ENCODE results near the gene LAMC3. TPM values are rescaled to one million over a fixed set of nuclear protein-coding genes. Genes with fewer than 3 reads are reported as not detected.

LAMC3 gene
- total RNA-seq, 1 donor: not detected

DNA sequence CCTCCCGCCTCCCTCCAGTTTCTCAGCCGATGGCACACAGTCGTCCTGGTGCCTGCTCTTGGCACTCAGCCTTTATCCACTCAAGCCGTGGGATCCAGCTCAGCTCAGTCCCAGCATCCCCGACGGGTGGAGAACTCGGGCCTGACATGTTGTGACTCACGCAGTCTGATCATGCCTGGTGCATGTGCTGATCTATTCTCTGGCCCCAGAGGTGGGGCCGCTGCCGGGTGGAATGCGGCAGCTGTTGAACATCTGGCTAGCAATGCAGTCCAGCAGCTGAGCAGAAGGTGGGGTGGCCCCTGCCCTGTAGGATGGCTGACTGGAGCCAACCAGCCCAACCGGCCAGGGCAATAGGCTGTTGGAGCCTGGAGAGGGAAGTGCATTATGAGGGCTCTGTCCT, 85.6 kb downstream of the LAMC3 start:
- Histone ChIP-seq H3K4me1 (ENCODE audit: insufficient read depth, low read length) (no peaks in the 10 kb centered on the region), H3K27me3 (ENCODE audit: insufficient read depth, low read length) (peaks cover 45% of the 10 kb centered on the region), H3K36me3 (ENCODE audit: insufficient read depth, low read length) (no peaks in the 10 kb centered on the region), H3K4me2 (ENCODE audit: insufficient read depth, low read length) (no peak overlapping the region), H3K4me3 (ENCODE audit: insufficient read depth, low read length) (no peak overlapping the region), H3K27ac (ENCODE audit: low read depth, low read length) (no peak overlapping the region), H2AFZ (ENCODE audit: low read length) (no peak overlapping the region), H3K79me2 (ENCODE audit: insufficient read depth, low read length) (no peaks in the 10 kb centered on the region), H4K20me1 (ENCODE audit: insufficient read depth, low read length) (no peaks in the 10 kb centered on the region), H3K9me3 (ENCODE audit: low read depth, low read length) (no peaks in the 10 kb centered on the region)
- TF ChIP-seq, protein P1, sequence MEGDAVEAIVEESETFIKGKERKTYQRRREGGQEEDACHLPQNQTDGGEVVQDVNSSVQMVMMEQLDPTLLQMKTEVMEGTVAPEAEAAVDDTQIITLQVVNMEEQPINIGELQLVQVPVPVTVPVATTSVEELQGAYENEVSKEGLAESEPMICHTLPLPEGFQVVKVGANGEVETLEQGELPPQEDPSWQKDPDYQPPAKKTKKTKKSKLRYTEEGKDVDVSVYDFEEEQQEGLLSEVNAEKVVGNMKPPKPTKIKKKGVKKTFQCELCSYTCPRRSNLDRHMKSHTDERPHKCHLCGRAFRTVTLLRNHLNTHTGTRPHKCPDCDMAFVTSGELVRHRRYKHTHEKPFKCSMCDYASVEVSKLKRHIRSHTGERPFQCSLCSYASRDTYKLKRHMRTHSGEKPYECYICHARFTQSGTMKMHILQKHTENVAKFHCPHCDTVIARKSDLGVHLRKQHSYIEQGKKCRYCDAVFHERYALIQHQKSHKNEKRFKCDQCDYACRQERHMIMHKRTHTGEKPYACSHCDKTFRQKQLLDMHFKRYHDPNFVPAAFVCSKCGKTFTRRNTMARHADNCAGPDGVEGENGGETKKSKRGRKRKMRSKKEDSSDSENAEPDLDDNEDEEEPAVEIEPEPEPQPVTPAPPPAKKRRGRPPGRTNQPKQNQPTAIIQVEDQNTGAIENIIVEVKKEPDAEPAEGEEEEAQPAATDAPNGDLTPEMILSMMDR (IDR thresholded peaks at IDR 0.05; ENCODE audit: extremely low read depth, low read depth, low read length): no peak
- peak; percentile 91 for DNase-seq (ENCODE audit: insufficient read length, low spot score, missing footprints)

DNA sequence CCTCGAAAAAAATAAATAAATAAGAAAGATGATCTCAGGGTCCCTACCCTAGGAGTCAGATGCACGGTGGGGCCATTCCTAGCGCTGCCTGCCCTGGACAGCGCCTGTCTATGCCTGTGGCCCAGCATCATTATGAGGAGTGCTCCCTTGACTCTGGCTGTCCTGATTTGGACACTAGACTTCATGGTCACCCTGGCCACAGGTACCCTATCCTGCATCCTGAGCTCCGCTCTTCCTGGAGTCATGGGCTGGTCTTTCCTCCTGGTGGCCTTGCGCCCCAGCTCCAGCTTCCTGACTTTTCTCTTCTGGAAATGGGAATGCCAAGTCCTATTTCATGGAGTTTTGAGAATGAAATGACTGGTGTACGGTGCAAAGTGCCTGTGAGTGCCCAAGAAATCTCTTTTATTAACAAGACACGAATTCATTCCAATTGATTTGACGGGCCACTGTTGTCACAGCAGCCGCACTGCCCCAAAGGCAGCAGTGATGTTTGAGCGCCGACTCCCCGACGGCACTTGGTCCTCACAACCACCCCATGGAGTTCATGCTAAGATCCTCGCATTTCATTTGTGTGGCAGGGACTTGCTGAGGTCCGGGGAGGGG, 86.8 kb downstream of the LAMC3 start:
- H3K9me3 ChIP-seq (ENCODE audit: low read depth, low read length): no peaks in the 10 kb centered on the region
- H3K4me3 ChIP-seq (ENCODE audit: insufficient read depth, low read length): no peak overlapping the region
- H3K4me2 ChIP-seq (ENCODE audit: insufficient read depth, low read length): no peak overlapping the region
- no peaks in the 10 kb centered on the region for H4K20me1 ChIP-seq (ENCODE audit: insufficient read depth, low read length)
- H2AFZ ChIP-seq (ENCODE audit: low read length): no peak overlapping the region
- H3K27ac ChIP-seq (ENCODE audit: low read depth, low read length): no peak overlapping the region
- peak; percentile 62 for DNase-seq (ENCODE audit: insufficient read length, low spot score, missing footprints)
- no peaks in the 10 kb centered on the region for H3K4me1 ChIP-seq (ENCODE audit: insufficient read depth, low read length)
- H3K79me2 ChIP-seq (ENCODE audit: insufficient read depth, low read length): no peaks in the 10 kb centered on the region
- H3K27me3 ChIP-seq (ENCODE audit: insufficient read depth, low read length): peaks cover 45% of the 10 kb centered on the region
- no peaks in the 10 kb centered on the region for H3K36me3 ChIP-seq (ENCODE audit: insufficient read depth, low read length)
- TF ChIP-seq, protein P1 (IDR thresholded peaks at IDR 0.05; ENCODE audit: extremely low read depth, low read depth, low read length): no peak

DNA sequence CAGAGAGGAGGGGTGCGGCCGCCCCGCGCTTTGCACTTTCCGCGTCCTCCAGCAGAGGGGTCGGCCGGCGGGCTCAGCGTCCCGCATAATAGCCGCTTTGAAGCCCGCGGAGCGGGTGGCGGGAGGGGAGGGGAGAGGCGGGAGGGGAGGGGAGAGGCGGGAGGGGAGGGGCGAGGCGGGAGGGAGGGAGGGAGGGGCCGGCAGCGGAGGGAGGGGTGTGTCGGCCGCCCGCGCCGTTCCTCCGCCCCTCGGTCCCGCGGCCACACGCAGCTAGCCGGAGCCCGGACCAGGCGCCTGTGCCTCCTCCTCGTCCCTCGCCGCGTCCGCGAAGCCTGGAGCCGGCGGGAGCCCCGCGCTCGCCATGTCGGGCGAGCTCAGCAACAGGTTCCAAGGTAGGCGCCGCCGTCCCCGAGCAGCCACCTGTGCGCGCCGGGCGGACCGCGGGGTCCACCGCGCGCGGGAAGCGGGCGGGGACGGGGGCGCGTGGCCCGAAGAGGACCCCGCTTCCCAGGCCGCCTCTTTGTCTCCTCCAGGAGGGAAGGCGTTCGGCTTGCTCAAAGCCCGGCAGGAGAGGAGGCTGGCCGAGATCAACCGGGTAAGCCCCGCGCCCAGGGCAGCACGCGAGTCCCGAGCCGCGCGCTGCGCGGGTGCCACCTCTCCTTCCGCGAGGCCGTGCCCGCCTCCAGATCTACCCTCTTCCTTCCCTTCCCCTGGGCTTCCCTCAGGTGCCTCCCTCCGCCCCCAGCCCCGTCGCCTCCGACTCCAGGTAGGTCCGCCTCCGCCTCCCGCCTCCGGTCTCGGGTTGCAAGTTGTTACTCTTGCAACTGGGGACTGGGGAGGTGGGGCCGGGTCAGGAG, 87.5 kb downstream of the LAMC3 start, which contains the start of gene AIF1L:
TSS of gene AIF1L (plus strand) at position 263 of the 857 bp plus-strand sequence. CDS start at position 362, 99 bp downstream.
- H3K27me3 ChIP-seq (ENCODE audit: insufficient read depth, low read length): peaks cover 45% of the 10 kb centered on the region
- no peaks in the 10 kb centered on the region for H3K9me3 ChIP-seq (ENCODE audit: low read depth, low read length)
- peak within 1 kb of the TSS; percentile 32 for H3K4me2 ChIP-seq (ENCODE audit: insufficient read depth, low read length)
- H3K4me3 ChIP-seq (ENCODE audit: insufficient read depth, low read length): peak within 1 kb of the TSS; percentile 28
- peak; percentile 92 for DNase-seq (ENCODE audit: insufficient read length, low spot score, missing footprints)
- no peak within 1 kb of the TSS for H3K27ac ChIP-seq (ENCODE audit: low read depth, low read length)
- no peaks in the 10 kb centered on the region for H3K36me3 ChIP-seq (ENCODE audit: insufficient read depth, low read length)
- H3K4me1 ChIP-seq (ENCODE audit: insufficient read depth, low read length): no peaks in the 10 kb centered on the region
- H4K20me1 ChIP-seq (ENCODE audit: insufficient read depth, low read length): no peaks in the 10 kb centered on the region
- H2AFZ ChIP-seq (ENCODE audit: low read length): no peak within 1 kb of the TSS
- TF ChIP-seq, protein P1 (IDR thresholded peaks at IDR 0.05; ENCODE audit: extremely low read depth, low read depth, low read length): no peak
- no peaks in the 10 kb centered on the region for H3K79me2 ChIP-seq (ENCODE audit: insufficient read depth, low read length)
